ENCODE measurements around the gene GIPC3.

The GIPC3 gene

GRCh38 chr19:3634496-3635045, 49.3 kb downstream of the GIPC3 start:
- DNase-seq (ENCODE audit: low read depth in 3 of 3, low spot score in 1 of 3): no peak

- DNase-seq (ENCODE audit: low read depth in 3 of 3, low spot score in 1 of 3): no peak
Observed at GRCh38 chr19:3636506-3636905, 51.2 kb downstream of the GIPC3 start.

GRCh38 chr19:3636962-3637361, 51.7 kb downstream of the GIPC3 start:
- no peak for DNase-seq (ENCODE audit: low read depth in 3 of 3, low spot score in 1 of 3)

- no peak for DNase-seq (ENCODE audit: low read depth in 3 of 3, low spot score in 1 of 3)
Observed at GRCh38 chr19:3637621-3638020, 52.3 kb downstream of the GIPC3 start.

GRCh38 chr19:3638208-3639193, 53.2 kb downstream of the GIPC3 start:
- DNase-seq (ENCODE audit: low read depth in 3 of 3, low spot score in 1 of 3): no peak

- DNase-seq (ENCODE audit: low read depth in 3 of 3, low spot score in 1 of 3): no peak
Observed at GRCh38 chr19:3639479-3639878, 54.2 kb downstream of the GIPC3 start.

GRCh38 chr19:3641515-3642269, 56.4 kb downstream of the GIPC3 start:
- DNase-seq (ENCODE audit: low read depth in 3 of 3, low spot score in 1 of 3): no peak

- no peak for DNase-seq (ENCODE audit: low read depth in 3 of 3, low spot score in 1 of 3)
Observed at GRCh38 chr19:3642296-3642695, 57.0 kb downstream of the GIPC3 start.
